Frontal cortex (tissue), 4 donors: ENCODE results near the gene MROH2A. TPM values are rescaled to one million over a fixed set of nuclear protein-coding genes. Genes with fewer than 3 reads are reported as not detected.
"Not testable (repeated sequence)": the region's sequence is repeated elsewhere in the genome, so short reads cannot be mapped to it uniquely, and the experiment has no call there.

ENCODE experiments used
- DNase-seq, 2 donors: peaks; one replicate each; pipeline ENCODE4 v3.0.0; 2012; ENCODE audit warnings: low spot score in 2 of 2
- FAIRE-seq: peaks from 2 replicates; lab custom pipeline; 2012; peaks lifted over from hg19 to GRCh38; lab: Jason Lieb, UNC
- total RNA-seq: library from RNA; depleted of rRNA; stranded (reverse); fragments of >200 nt; gene quantifications from one replicate; pipeline ENCODE4 v1.2.3, GENCODE V29; 2014
- donor health status: control.
- donor health status: control.
- donor health status: control.

MROH2A gene, protein sequence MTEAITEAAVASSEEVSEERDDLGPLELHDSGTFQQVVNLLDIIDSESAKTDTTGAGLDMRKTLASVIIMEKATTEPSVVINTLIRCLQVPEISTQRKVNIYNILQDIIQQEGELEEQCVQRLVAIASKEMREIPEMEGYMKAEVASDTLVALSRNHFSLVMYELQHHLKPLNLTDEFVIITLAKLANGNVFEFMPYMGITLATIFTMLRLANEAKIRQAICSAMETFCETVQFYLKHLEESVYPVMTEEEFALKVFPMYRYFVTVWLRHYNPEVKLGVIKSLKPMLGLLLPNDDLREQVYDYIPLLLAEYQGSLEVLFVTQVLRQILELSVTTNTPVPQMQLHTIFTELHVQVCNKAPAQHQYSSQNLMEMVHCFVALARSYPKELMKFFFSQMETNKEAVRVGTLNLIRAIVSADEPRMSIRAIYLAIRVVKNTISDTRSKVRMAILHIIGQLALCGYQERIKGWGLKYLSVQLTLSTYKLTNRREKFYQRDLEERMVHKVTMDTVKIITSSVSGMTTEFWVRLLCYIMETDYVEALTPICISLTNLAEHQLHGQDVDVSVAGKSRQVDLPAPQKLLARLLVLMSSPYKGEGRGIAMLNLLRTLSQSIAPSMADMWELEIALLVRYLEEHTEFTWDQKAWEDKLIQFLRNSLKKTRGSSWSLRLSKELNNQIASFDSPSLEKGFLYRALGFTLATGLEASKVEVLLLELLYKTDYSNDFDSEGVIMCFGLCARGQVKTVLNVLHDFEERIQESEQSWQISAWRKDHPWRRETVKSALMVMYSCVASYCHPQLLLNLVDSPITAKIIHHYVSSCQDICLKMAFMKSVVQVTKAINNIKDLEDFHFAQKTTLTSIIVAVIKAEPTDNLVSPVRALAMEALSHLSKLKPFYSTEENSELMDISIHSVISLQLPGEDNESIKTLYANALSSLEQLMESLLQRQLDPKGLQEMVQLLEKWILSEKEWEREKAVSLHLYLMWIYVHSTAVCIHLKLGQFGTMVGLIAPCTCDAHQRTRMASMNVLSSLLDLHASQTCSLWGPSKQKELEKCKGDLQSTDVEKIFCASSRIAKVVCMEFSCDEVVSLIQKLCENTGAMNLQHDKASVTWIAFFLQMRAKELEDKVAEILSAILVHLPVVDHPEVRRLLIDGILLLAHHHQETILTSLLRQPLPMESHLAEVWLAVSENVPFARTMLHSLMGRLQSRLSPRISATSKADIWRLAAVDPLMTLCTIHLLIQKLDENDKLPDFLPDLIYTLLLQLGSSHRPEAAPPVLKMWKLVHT (N-terminal part only)
- total RNA-seq: not detected

- DNase-seq: no peak
- no peak for FAIRE-seq
Observed at GRCh38 chr2:233778030-233778429, at the start of gene MROH2A. Gene MROH2A, plus strand, starts transcription at chr2:233778330. Its CDS starts 1,029 bp downstream, at chr2:233779359.

DNA sequence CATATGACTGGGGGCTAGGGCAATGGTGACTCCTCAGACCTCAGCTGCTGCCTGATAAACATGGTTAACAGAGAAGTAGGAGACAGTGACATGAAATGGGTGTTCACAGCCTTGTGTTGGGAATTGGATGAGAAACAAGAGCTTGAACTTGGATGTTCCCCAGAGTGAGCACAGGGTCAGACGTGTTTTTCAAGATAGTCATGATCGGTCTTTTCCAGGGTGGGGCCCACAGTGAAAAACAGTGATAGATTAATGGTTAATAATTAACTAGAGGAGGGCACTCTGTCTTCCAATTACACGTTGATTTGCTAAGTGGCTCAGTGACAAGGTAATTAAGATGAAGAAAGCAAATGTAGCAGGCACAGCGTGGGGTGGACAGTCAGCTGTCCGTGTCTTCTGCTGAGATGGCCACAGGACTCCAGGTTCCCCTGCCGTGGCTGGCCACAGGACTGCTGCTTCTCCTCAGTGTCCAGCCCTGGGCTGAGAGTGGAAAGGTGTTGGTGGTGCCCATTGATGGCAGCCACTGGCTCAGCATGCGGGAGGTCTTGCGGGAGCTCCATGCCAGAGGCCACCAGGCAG lies 49.3 kb upstream of the MROH2A start, which contains the start of gene UGT1A3:
Gene UGT1A3 (plus strand): TSS at position 320 of the 579 bp plus-strand sequence. CDS start 85 bp downstream, at position 405.
- DNase-seq: no peak
- no peak for FAIRE-seq

DNA sequence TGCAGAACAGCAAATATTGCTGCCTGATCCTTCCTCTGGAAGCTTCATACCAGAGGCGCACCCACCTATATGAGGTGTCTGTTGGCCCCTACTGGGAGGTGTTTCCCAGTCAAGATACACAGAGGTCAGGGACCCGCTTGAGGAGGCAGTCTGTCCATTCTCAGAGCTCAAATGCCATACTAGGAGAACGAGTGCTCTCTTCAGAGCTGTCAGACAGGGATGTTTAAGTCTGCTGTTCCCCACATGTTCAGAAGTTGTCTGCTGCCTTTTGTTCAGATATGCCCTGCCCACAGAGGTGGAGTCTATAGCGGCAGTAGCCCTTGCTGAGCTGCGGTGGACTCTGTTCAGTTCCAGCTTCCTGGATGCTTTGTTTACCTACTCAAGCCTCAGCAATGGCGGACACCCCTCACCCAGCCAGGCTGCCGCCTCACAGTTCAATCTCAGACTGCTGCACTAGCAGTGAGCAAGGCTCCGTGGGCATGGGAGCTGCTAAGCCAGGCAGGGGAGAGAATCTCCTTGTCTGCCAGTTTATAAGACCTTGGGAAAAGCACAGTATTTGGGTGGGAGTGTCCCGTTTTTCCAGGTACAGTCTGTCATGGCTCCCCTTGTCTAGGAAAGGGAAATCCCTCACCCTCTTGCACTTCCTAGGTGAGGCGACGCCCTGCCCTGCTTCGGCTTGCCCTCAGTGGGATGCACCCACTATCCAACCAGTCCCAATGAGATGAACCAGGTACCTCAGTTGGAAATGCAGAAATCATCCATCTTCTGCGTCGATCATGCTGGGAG lies 41.1 kb upstream of the MROH2A start:
- not testable (repeated sequence) for DNase-seq, FAIRE-seq

DNA sequence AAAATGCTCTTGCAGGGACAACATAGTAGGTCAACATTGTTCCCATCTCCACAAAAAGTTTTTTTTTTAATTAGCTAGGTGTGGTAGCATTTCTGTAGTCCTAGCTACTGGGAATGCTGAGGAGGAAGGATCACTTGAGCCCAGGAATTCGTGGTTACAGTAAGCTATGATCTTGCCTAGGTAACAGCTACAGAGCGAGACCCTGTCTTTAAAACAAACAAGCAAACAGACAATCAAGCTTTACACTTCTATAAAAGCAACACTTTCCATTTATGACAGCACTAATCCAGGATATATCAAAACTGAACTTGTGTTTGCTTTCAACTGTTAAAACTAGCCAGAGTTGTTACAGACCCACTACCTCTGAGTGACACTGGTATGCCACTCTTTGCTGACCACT lies 37.3 kb upstream of the MROH2A start:
- FAIRE-seq (no peak), DNase-seq (no peak)

- FAIRE-seq (no peak), DNase-seq (no peak)
Observed at GRCh38 chr2:233743464-233744259, 34.5 kb upstream of the MROH2A start.

DNA sequence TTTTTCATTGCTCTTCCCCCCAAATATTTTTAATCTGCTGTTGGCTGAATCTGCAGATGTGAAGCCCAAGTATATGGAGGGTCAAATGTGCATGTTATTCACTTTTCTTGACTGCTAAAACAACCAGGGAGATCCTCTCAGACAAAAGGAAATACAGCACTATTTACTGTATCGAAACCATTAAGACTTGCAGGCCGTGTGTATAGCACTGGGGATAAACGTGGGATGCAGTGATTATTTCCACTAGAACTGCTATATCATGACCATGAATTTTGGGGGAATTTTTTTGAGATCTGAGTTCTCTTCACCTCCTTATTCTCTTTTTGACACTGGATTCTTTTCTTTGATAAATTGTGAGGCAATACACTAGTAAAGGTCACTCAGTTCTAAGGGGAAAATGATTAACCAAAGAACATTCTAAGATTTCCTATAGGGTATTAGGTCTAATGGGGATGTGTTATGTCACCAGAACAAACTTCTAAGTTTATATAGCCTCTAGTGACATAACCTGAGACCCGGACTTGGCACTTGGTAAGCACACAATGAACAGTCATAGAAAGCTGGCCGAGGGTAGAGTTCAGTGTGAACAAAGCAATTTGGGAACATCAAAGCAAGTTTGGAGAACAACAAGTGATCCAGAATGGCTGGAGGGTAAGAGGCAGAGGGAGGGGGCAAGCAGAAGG lies 32.9 kb upstream of the MROH2A start:
- FAIRE-seq (no peak), DNase-seq (no peak)

DNA sequence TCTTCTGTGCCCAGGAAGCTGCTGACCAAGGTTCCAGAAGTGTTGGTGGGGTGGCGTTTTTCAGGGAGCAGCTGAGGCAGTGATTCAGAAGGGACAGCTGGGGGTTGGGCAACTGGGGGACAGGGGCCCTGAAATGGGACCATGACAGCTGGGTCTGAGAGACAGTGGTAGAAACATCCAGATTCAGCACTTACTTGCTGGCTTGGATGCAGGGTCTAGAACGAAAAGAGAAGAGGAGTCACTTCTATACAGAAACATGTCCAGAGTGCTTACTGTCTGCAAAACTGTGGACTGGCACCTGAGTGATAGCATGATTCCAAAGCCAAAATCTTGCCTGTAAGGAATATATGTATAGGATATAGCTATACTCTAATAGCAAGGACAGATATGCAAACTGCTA lies 32.3 kb upstream of the MROH2A start:
- not testable (repeated sequence) for FAIRE-seq, DNase-seq

GRCh38 chr2:233746475-233747282 lies 31.5 kb upstream of the MROH2A start:
- DNase-seq: no peak
- no peak for FAIRE-seq

GRCh38 chr2:233747283-233747544 lies 30.9 kb upstream of the MROH2A start:
- no peak for DNase-seq
- FAIRE-seq: no peak

DNA sequence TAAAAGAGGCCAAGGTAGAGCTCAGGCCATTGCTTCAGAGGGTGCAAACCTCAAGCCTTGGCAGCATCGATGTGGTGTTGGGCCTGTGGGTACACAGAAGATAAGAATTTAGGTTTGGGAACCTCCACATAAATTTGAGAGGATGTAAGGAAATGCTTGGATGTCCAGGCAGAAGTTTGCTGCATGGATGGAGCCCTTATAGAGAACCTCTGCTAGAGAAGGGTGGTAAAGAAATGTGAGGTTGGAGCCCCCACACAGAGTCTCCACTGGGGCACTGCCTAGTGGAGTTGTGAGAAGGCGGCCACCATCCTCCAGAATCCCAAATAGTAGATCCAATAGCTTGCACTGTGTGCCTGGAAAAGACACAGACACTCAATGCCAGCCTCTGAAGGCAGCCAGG lies 27.4 kb upstream of the MROH2A start:
- not testable (repeated sequence) for FAIRE-seq, DNase-seq

DNA sequence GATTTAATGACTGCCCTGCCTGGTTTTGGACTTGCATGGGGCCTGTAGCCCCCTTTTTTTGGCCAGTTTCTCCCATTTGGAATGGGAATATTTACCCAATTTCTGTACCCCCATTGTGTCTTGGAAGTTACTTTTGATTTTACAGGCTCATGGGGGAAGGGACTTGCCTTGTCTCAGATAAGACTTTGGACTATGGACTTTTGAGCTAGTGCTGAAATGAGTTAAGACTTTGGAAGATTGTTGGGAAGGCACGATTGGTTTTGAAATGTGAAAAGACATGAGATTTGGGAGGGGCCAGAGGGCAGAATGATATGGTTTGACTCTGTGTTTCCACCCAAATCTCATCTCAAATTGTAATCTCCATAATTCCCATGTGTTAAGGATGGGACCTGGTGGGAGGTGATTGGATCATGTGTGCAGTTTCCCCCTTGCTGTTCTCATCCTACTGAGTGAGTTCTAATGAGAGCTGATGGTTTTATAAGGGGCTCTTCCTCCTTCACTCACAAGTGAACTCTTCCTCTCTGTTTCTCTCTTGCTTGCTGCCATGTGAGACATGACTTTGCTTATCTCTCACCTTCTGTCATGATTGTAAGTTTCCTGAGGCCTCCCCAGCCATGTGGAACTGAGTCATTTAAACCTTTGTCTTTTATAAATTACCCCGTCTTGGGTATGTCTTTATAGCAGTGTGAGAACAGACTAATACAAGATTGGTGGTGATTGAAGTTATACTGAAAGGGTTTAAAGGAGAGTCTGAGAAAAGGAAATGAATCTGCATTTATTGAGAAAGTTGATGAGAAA lies 26.7 kb upstream of the MROH2A start:
- DNase-seq, FAIRE-seq: not testable (repeated sequence)

DNA sequence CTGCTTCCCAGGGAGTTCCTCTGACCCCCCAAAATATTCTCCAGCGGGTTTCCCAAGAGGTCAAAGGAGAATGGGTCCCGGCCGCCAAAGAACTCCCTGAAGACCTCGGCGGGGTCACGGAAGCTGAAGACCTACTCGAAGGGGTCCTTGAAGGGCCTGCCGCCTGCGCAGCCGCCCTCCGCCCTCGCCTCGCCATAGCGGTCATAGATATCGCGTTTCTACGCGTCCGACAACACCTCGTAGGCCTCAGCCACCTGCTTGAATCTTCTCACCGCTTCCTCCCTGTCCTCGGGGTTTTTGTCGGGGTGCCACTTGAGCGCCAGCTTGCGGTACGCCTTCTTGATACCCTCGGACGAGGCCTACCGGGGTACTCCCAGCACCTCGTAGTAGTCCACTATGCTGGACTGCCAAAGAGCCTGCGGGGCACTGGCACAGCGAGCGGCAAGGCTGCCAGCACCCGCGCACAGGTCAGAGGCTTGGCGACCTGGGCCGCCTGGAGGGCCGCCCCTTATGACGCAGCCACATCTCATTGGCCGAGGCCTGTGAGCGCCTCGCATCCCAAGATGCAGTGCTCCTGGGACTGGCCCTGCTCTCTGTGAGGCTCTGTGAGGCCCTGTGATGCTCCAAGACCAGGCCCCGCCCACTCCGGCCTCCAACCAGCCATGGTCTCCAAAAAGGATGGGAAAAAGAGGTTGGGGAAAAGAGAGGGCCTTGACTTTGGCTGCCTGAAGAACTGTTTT lies 23.1 kb upstream of the MROH2A start:
- FAIRE-seq (no peak), DNase-seq (no peak)

GRCh38 chr2:233756429-233757081 lies 21.6 kb upstream of the MROH2A start:
- FAIRE-seq: no peak
- no peak for DNase-seq

GRCh38 chr2:233758141-233758540 lies 20.0 kb upstream of the MROH2A start:
- DNase-seq: no peak
- no peak for FAIRE-seq

DNA sequence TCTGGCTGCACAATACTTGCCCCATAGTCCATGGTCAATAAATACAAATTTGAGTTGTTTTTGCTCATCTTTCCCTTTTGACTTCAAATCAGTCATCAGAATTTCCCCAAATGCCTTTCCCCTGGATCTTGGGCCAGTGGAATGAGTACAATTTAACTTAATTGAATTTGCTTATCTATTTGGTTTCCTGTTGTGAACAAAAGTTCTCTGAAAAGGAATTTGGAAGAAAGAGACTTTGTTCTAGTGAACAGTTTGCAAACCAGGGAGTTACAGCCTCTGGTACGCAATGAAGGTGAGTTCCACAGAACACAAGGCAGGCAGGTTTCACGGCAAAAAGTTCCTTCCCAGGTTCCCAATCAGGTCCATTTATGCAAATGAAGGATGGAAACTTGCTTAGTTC lies 19.3 kb upstream of the MROH2A start:
- DNase-seq (no peak), FAIRE-seq (no peak)
